Embryonic facial prominence (tissue), 1 donor: Measurements from ENCODE around the gene UBE2E1.
"Not testable (repeated sequence)": the region's sequence is repeated elsewhere in the genome, so short reads cannot be mapped to it uniquely, and the experiment has no call there.

ENCODE experiments used
- DNase-seq: peaks from one replicate; pipeline ENCODE4 v3.0.0-alpha.2; 2016; ENCODE audit errors: extremely low spot score

The UBE2E1 gene

GRCh38 chr3:23879485-23879884 lies 73.7 kb downstream of the UBE2E1 start:
- DNase-seq = no peak

GRCh38 chr3:23880703-23881339 lies 75.1 kb downstream of the UBE2E1 start:
- no peak for DNase-seq

DNA sequence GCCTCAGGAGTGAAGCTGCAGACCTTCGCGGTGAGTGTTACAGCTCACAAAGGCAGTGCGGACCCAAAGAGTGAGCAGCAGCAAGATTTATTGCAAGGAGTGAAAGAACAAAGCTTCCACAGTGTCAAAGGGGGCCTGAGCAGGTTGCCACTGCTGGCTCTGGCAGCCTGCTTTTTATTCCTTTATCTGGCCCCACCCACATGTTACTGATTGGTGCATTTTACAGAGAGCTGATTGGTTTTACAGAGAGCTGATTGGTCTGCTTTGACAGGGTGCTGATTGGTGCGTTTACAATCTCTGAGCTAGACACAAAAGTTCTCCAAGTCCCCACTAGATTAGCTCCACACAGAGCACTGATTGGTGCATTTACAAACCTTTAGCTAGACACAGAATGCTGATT lies 76.2 kb downstream of the UBE2E1 start:
- not testable (repeated sequence) for DNase-seq

DNA sequence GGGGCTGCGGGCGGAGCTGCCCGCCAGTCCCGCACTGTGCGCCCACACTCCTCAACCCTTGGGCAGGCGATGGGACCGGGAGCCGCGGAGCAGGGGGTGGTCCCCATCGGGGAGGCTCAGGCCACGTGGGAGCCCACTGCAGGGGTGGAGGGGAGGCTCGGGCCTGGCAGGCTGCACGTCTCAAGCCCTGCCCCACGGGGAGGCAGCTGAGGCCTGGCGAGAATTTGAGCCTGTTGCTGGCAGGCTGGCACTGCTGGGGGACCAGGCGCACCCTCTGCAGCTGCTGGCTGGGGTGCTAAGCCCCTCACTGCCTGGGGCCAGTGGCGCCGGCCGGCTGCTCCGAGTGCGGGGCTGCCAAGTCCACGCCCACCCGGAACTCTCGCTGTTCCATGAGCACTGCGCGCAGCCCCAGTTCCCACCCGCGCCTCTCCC lies 76.7 kb downstream of the UBE2E1 start:
- DNase-seq = no peak

DNA sequence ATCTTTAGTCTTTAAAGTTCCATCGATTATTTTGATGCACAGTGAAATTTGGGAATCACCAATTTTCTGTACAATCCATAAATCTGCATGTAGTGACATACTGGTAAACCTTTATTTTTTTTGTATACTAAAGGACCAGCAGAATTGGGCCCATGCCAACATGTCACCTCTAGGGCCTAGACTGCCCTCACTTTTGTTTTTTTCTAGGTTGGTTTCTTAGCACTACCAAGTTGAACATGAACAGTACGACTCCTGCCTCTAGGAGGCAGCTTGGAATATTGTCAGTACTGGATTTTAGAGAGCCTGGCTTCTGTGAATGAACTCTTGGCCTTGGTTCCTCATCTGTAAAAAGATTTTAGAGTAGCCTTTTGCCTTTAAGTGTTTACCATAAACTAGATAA lies 78.7 kb downstream of the UBE2E1 start:
- no peak for DNase-seq

GRCh38 chr3:23885210-23885609 lies 79.5 kb downstream of the UBE2E1 start:
- DNase-seq = no peak

GRCh38 chr3:23886311-23886710 lies 80.6 kb downstream of the UBE2E1 start:
- no peak for DNase-seq

DNA sequence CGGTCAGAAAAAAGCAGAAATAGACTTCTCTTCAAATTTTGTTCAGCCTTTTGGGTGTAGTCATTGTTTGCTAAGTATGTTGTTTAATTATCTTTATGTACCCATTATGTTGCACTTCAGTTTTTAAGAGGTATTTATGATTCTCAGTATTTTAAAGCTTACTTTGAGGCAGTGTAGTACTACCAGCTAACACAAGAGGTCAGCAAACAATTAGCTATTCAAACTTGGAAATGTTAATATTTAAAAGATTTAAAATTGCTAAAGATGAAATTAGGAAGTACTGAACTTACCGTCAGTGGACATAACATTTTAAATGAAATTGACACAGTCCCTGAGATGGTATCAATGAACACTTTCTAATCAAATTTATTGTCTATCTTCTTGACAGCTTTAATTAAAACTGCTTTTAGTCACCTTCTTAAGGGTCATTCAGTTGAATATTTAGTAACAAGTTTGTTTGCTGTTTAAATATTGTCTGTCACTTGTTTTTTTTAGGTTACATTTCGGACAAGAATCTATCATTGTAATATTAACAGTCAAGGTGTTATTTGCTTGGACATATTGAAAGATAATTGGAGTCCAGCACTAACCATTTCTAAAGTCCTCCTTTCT lies 83.0 kb downstream of the UBE2E1 start:
- no peak for DNase-seq

DNA sequence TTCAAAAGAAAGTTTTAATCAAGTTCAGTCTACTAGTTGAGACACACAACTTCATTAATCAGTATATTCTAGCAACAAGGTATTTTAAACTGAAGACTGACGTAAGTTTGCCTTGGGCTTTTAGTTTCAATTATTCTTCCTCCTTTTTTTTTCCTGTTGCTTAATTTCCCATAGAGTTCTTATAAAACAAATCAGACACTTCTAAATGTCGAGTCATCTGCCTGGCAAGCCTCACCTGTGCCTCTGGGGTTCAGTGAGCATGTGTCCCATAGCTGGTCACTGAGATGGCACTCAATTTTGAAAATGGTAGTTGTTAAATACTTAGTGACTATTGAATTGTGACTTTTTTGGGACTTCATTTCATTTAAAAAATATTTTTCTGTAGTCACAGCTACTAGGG lies 83.6 kb downstream of the UBE2E1 start:
- no peak for DNase-seq

- DNase-seq = no peak
Observed at GRCh38 chr3:23889950-23890349, 84.2 kb downstream of the UBE2E1 start.

DNA sequence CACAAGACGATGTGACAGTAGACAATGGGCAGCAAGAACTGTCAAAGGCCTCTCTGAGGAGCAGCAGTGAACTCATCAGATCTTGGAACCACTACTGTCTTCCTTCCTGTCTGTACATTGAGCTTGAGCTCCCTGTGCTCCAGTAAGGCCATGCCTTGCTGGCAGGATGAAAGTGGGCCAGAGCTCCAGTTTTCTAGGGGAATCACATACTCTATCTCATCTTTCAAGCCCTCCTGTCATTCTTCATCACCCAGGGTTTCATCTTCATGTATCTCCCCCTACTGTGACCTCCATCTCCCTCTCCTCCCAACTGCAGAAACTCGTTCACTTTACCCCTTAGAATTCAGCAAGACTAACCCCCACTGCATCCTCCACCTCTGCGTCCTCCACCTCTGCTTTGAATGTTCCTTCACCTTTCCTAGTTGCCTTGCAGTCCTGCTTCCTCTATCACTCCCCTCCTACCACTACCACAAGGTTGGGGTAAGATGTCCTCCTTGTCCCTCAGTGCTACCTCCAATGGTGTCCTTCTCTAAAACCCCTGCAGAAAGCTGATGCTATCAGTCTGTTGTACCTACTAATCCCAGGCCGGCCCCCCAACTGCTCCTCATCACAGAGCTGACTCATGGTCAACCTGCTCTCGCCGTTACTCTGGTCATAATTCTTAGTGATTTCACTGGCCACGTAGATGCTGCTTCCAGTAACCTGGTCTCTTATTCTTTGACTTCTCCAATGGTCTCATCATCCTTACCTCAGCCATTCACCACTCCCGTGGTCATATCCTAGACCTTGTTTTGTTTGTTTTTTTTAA lies 88.7 kb downstream of the UBE2E1 start:
- no peak for DNase-seq

- no peak for DNase-seq
Observed at GRCh38 chr3:23895181-23895580, 89.4 kb downstream of the UBE2E1 start.

DNA sequence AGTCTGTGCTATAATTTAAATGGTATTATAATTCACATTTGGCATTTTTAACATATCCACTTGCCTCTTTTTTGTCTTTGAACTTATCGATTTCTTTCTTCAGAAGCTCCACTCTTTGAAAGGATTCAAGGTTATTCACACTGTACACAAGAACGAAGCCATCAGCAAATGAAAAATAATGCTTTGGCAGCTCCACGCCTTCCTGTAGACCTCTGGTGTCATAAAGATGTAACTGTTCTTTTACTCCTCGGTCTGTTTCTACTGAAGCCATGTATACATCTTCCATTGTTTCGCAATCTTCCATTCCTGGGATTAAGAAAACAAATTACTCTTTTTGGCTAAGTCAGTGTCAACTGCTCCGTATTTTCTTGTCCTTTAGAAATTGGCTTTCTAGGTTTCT lies 95.0 kb downstream of the UBE2E1 start:
- DNase-seq = no peak

- DNase-seq = no peak
Observed at GRCh38 chr3:23904545-23904944, 98.8 kb downstream of the UBE2E1 start.

- DNase-seq = no peak
Observed at GRCh38 chr3:23909341-23909740, 103.6 kb downstream of the UBE2E1 start.

- DNase-seq = no peak
Observed at GRCh38 chr3:23911397-23911796, 105.6 kb downstream of the UBE2E1 start.

GRCh38 chr3:23912335-23912734 lies 106.6 kb downstream of the UBE2E1 start:
- DNase-seq = not testable (repeated sequence)

- no peak for DNase-seq
Observed at GRCh38 chr3:23913182-23913581, 107.4 kb downstream of the UBE2E1 start.

DNA sequence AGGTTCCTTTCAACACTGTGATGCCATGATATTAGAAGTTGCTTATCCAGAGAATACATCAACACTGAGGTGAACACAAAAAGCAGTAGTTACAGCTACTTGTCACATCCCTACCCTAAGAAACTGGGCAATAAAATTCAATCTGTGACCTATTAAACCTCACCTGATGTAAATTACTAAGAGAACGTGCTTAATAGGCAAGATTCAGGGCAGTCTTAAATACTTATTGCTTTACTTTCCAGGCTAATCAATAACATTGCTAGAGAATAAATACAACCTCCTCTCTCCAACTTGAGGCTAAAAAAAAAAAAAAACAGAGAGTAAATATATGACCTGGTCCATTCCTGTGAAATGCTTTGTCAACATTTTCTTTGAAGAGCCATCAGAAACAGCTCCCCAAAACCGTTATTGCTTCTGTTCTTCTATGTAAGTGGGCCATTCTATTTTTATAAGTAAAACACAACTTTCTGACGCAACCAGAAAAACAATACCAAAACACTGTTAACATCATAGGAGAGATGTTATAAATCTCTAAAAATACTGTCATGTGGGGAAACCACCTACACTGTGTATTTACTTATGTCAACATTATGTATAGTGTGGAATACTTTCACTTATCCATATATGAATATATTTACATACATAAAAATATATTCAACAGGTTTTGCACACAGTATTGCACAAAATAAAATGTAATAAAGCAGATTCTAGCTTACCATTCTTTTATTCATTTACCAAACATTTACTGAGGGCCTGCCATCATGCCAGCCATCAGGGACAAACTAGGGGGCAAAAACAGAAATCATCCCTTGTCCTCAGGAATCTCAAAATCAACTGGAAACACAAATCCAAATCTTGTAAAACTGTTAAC lies 108.4 kb downstream of the UBE2E1 start:
- DNase-seq = no peak

- DNase-seq = no peak
Observed at GRCh38 chr3:23915537-23916108, 109.9 kb downstream of the UBE2E1 start.

GRCh38 chr3:23916152-23916885 lies 110.6 kb downstream of the UBE2E1 start:
- no peak for DNase-seq
